ENCODE measurements around the gene BABAM2. TPM values are rescaled to one million over a fixed set of nuclear protein-coding genes. Genes with fewer than 3 reads are reported as not detected.
A peak's percentile ranks its signal among the peaks of the same experiment; 100 is the strongest.

Gene BABAM2
- total and polyA plus RNA-seq, 10 of the 15 experiments (the other 5 are each of a cell fraction or from before 2014, with no cell fraction given): 30.7 to 59.9 (median 44.5) TPM

DNA sequence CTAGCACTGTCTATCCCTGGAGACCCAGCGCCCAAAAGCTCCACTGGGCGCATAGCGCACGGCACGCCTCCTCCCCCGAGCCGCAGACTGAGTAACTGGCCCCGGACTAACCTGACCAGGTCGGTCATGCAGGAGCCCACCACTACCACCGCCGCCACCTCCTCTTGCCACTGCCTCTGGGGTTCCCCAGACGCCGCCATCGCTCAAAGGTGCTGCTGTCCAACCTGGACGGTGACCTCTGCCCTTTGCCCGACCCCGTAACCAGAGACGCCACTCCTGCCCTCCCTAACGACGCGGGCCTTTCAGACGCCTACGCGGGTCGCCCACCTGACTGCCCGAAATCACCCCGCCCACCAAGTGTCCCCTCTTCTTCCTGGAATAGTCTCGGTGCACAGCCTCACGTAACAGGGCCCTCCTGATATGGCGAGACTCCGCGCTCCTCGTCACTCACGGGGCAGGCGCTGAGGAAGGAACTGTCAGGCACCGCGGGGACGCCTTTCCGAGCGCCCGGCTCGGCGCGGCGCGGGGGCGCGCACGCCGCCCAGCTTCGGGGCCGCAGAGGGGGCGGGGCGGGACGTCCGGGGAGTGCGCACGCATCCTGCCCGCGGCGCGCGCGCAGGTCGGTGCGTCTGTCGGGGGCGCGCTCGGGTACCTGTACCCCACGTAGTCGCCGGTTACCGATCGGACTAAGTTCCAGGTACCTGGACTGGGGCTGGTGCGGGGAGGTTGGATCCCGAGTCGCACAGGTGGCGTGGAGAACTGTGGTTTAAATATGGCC is at the start of gene BABAM2, which contains the start of gene RBKS (continued):
- TF ChIP-seq CBFB (IDR thresholded peaks at IDR 0.05; ENCODE audit: low read depth) (peak; percentile 51; the same call in 1 of the 2 replicates), EGR1 (IDR thresholded peaks at IDR 0.05; ENCODE audit: borderline replicate concordance in 1 of 2, low read depth in 2 of 2, low read length in 2 of 2) (peak; percentile 68 to 97), POLR2A (IDR thresholded peaks at IDR 0.05; ENCODE audit: low read depth, low read length) (peak; percentile 88), MXI1 (IDR thresholded peaks at IDR 0.05; ENCODE audit: low read depth, low read length) (peak; percentile 69; the same call in 1 of the 2 replicates), SREBF1 (IDR thresholded peaks at IDR 0.05; ENCODE audit: low read length) (peak; percentile 68), MAX (IDR thresholded peaks at IDR 0.05; ENCODE audit: low read depth, low read length) (peak; percentile 78; the same call in 1 of the 2 replicates), EZH2 (IDR thresholded peaks at IDR 0.05; ENCODE audit: borderline replicate concordance, control insufficient read depth, low read depth, low read length) (no peak), NRF1 (conservative IDR thresholded peaks at IDR 0.05; ENCODE audit: low read depth, low read length) (peak; percentile 54), RELA (IDR thresholded peaks at IDR 0.05; ENCODE audit: borderline replicate concordance, partially characterized antibody) (peak; percentile 74), RB1 (IDR thresholded peaks at IDR 0.05; ENCODE audit: borderline replicate concordance) (peak; percentile 92; the same call in 1 of the 2 replicates), JUND (IDR thresholded peaks at IDR 0.05; ENCODE audit: low read depth, low read length) (no peak), NFXL1 (IDR thresholded peaks at IDR 0.05; ENCODE audit: borderline replicate concordance) (0 out of 2 replicates have a peak, but pooled peaks have one; percentile 26), IRF4 (IDR thresholded peaks at IDR 0.05; ENCODE audit: low read depth, low read length) (0 out of 2 replicates have a peak, but pooled peaks have one; percentile 36), SRF (IDR thresholded peaks at IDR 0.05; ENCODE audit: low read depth in 2 of 2, low read length in 2 of 2) (0 out of 4 replicates have a peak, but pooled peaks have one; percentile 18 to 27), CHD2 (IDR thresholded peaks at IDR 0.05; ENCODE audit: borderline replicate concordance, low read depth, low read length) (peak; percentile 61), FOXK2 (IDR thresholded peaks at IDR 0.05) (peak; percentile 23; the same call in 1 of the 2 replicates), ZNF592 (IDR thresholded peaks at IDR 0.05) (peak; percentile 87), TBL1XR1 (IDR thresholded peaks at IDR 0.05; ENCODE audit: low read depth, low read length) (peak; percentile 81; the same call in 1 of the 2 replicates)
- TF ChIP-seq, protein P1, sequence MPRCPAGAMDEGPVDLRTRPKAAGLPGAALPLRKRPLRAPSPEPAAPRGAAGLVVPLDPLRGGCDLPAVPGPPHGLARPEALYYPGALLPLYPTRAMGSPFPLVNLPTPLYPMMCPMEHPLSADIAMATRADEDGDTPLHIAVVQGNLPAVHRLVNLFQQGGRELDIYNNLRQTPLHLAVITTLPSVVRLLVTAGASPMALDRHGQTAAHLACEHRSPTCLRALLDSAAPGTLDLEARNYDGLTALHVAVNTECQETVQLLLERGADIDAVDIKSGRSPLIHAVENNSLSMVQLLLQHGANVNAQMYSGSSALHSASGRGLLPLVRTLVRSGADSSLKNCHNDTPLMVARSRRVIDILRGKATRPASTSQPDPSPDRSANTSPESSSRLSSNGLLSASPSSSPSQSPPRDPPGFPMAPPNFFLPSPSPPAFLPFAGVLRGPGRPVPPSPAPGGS (IDR thresholded peaks at IDR 0.05; ENCODE audit: borderline replicate concordance, insufficient read depth, low read depth, low read length, poor library complexity, severe bottlenecking): no peak
- TF ChIP-seq, protein P2, sequence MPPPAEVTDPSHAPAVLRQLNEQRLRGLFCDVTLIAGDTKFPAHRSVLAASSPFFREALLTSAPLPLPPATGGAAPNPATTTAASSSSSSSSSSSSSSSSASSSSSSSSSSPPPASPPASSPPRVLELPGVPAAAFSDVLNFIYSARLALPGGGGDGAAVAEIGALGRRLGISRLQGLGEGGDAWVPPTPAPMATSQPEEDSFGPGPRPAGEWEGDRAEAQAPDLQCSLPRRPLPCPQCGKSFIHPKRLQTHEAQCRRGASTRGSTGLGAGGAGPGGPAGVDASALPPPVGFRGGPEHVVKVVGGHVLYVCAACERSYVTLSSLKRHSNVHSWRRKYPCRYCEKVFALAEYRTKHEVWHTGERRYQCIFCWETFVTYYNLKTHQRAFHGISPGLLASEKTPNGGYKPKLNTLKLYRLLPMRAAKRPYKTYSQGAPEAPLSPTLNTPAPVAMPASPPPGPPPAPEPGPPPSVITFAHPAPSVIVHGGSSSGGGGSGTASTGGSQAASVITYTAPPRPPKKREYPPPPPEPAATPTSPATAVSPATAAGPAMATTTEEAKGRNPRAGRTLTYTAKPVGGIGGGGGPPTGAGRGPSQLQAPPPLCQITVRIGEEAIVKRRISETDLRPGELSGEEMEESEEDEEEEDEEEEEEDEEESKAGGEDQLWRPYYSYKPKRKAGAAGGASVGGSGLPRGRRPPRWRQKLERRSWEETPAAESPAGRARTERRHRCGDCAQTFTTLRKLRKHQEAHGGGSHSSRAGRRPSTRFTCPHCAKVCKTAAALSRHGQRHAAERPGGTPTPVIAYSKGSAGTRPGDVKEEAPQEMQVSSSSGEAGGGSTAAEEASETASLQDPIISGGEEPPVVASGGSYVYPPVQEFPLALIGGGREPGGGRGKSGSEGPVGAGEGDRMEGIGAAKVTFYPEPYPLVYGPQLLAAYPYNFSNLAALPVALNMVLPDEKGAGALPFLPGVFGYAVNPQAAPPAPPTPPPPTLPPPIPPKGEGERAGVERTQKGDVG (CRISPR knock-in tag; IDR thresholded peaks at IDR 0.05): 0 out of 2 replicates have a peak, but pooled peaks have one; percentile 38
